Frontal cortex (tissue), 4 donors: ENCODE measurements around the gene REPIN1. TPM values are rescaled to one million over a fixed set of nuclear protein-coding genes. Genes with fewer than 3 reads are reported as not detected.
A peak's percentile ranks its signal among the peaks of the same experiment; 100 is the strongest.

Source experiments
- DNase-seq, 2 donors: peaks; one replicate each; pipeline ENCODE4 v3.0.0; 2012; ENCODE audit warnings: low spot score in 2 of 2
- FAIRE-seq: peaks from 2 replicates; lab custom pipeline; 2012; peaks lifted over from hg19 to GRCh38; lab: Jason Lieb, UNC
- total RNA-seq: library from RNA; depleted of rRNA; stranded (reverse); fragments of >200 nt; gene quantifications from one replicate; pipeline ENCODE4 v1.2.3, GENCODE V29; 2014
- donor health status: control.
- donor health status: control.
- donor health status: control.

Gene REPIN1
- total RNA-seq, 1 donor from 2014 or later: 29.3 TPM

GRCh38 chr7:150335774-150336112, 32.9 kb upstream of the REPIN1 start:
- FAIRE-seq: no peak
- no peak for DNase-seq

GRCh38 chr7:150336746-150337145, 31.9 kb upstream of the REPIN1 start:
- FAIRE-seq (no peak), DNase-seq (no peak)

GRCh38 chr7:150337179-150337578, 31.4 kb upstream of the REPIN1 start:
- DNase-seq: no peak
- no peak for FAIRE-seq

- no peak for DNase-seq
- FAIRE-seq: no peak
These were observed 31.0 kb upstream of the REPIN1 start for GRCh38 chr7:150337659-150338081.

GRCh38 chr7:150338166-150338829, 30.3 kb upstream of the REPIN1 start:
- no peak for FAIRE-seq
- no peak for DNase-seq

GRCh38 chr7:150339409-150339809, 29.2 kb upstream of the REPIN1 start:
- FAIRE-seq (no peak), DNase-seq (no peak)

GRCh38 chr7:150340024-150340749, 28.4 kb upstream of the REPIN1 start:
- FAIRE-seq: no peak
- no peak for DNase-seq

- FAIRE-seq: no peak
- no peak for DNase-seq
These were observed 27.8 kb upstream of the REPIN1 start for GRCh38 chr7:150340875-150341262.

- DNase-seq (peak in 1 of 2 donors; percentile 51), FAIRE-seq (no peak)
These were observed 27.1 kb upstream of the REPIN1 start, which contains the start of gene RARRES2 for GRCh38 chr7:150341263-150342120. Gene RARRES2 (minus strand): TSS chr7:150341629. CDS start chr7:150340609, 1,020 bp downstream.

GRCh38 chr7:150342121-150342408, 26.6 kb upstream of the REPIN1 start:
- no peak for DNase-seq
- FAIRE-seq: no peak

- no peak for FAIRE-seq
- DNase-seq: no peak
These were observed 25.4 kb upstream of the REPIN1 start for GRCh38 chr7:150343225-150343624.

- no peak for DNase-seq
These were observed 24.3 kb upstream of the REPIN1 start for GRCh38 chr7:150344299-150344698.

GRCh38 chr7:150345012-150345411, 23.6 kb upstream of the REPIN1 start:
- FAIRE-seq (no peak), DNase-seq (no peak)

More at GRCh38 chr7:150344299-150344698, 24.3 kb upstream of the REPIN1 start:
- no peak for FAIRE-seq

GRCh38 chr7:150346922-150347321, 21.7 kb upstream of the REPIN1 start:
- no peak for FAIRE-seq
- DNase-seq: no peak

- FAIRE-seq (no peak), DNase-seq (no peak)
These were observed 16.9 kb upstream of the REPIN1 start for GRCh38 chr7:150351587-150352194.

GRCh38 chr7:150355666-150356059, 13.0 kb upstream of the REPIN1 start:
- FAIRE-seq (no peak), DNase-seq (no peak)

GRCh38 chr7:150356265-150356897, 12.2 kb upstream of the REPIN1 start:
- FAIRE-seq: no peak
- DNase-seq: no peak

- FAIRE-seq (no peak), DNase-seq (no peak)
These were observed 11.4 kb upstream of the REPIN1 start for GRCh38 chr7:150357270-150357669.

- no peak for FAIRE-seq
- DNase-seq: no peak
These were observed 10.7 kb upstream of the REPIN1 start for GRCh38 chr7:150357771-150358427.
